ENCODE results near the gene FOXO3. TPM values are rescaled to one million over a fixed set of nuclear protein-coding genes. Genes with fewer than 3 reads are reported as not detected.

Gene FOXO3
- total and polyA plus RNA-seq, 2 of the 8 experiments (the other 6 are each of a cell fraction or from before 2014, with no cell fraction given) = 13.1 to 19.3 TPM

DNA sequence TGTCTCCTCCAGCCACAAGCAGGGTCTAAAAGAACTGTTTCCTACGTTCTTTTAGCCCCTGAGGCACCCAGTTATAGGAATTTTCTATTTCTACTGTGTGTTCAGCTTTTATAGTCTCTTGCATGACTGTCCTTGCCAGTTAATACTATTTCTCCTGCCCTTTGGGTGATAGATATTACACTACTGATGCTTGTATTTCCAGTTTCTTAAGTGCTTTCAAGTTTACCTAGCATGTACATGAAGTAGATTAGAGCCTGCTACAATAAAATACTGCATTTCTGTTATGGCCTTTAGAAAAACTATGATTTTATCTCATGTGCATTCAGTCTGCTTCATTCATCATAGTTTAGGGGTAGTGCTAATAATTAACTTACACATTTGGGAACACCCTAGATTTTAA lies 89.6 kb downstream of the FOXO3 start (continued):
- no peak for TF ChIP-seq HDAC2 (IDR thresholded peaks at IDR 0.05; ENCODE audit: borderline replicate concordance in 1 of 2, low read depth in 2 of 2, low read length in 2 of 2)
